ENCODE measurements around the gene CCL1. TPM values are rescaled to one million over a fixed set of nuclear protein-coding genes. Genes with fewer than 3 reads are reported as not detected.

The CCL1 gene
- total and polyA plus RNA-seq, 2 of the 4 experiments (the other 2 are of a cell fraction), result not detected

DNA sequence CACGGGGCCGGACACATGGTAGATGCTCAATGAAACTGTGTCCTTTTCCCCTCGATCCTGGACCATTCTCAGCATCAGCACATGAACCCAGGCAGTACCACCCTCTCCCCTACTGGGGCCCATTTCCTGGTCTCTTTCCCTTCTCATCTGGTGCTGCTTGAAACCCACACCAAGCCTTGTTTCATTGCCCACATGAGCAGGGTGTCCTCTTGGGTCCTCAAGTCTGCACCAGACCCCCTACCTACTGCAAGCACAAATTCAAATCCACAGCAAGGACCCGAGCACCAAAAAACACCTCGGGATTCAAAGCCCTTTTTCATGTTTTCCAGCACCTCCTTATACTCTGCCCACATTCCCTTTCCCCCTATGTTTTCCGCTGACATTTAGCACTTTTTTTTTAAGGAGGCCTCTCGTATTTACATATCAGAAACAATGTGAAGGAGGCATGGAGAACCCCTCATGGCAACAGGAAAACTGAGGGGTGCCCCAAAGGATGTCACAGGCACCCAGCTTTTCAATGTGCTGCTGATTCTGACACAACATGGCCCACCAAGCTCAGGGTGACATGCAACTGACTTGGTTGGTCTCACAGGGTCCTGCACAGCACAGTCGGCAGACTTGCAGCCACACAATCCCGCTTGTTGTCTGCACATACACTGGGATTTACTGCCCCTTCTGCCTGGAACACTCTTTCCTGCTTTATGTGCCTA lies 4.6 kb upstream of the CCL1 start:
- intact Hi-C loops (cut with micrococcal nuclease), result no loop called here
- CTCF ChIA-PET, result interaction anchor here (0.8 kb wide), 1 partner anchor 167 kb away, joined by 4 read pairs; no protein-coding TSS in a partner anchor

More for the DNA sequence above, 4.6 kb upstream of the CCL1 start:
- Histone ChIP-seq H4K91ac (ENCODE audit: insufficient read depth, low read depth, low read length) (no peak overlapping the region), H2BK20ac (ENCODE audit: low read depth, low read length) (no peak overlapping the region), H4K8ac (ENCODE audit: low read depth in 2 of 2, low read length in 2 of 2) (no peak overlapping the region), H4K20me1 (ENCODE audit: insufficient read depth, low read length) (no peaks in the 10 kb centered on the region), H3K27me3 (ENCODE audit: control insufficient read depth, insufficient read depth, low read length) (peaks cover 22% of the 10 kb centered on the region), H3K36me3 (ENCODE audit: control insufficient read depth, insufficient read depth, low read length) (no peaks in the 10 kb centered on the region), H3K9me1 (ENCODE audit: insufficient read depth, low read length) (no peaks in the 10 kb centered on the region), H3K23ac (ENCODE audit: low read depth, low read length) (no peak overlapping the region), H2AK5ac (ENCODE audit: low read depth, low read length) (no peak overlapping the region), H3K14ac (replicated peaks; ENCODE audit: low read depth, low read length) (no peak overlapping the region), H2AK9ac (replicated peaks; ENCODE audit: low read depth, low read length, poor library complexity) (no peak overlapping the region), H3K9ac (ENCODE audit: low read depth, low read length) (no peak overlapping the region), H2BK120ac (ENCODE audit: low read depth, low read length) (no peak overlapping the region), H3K9me3 (ENCODE audit: control insufficient read depth, insufficient read depth, low read length) (no peaks in the 10 kb centered on the region), H3K4me2 (ENCODE audit: low read depth, low read length) (no peak overlapping the region), H2BK15ac (ENCODE audit: low read depth, low read length) (no peak overlapping the region), H2BK5ac (ENCODE audit: low read depth, low read length, poor library complexity, severe bottlenecking) (no peak overlapping the region), H3K27ac (ENCODE audit: insufficient read depth, low read length) (no peak overlapping the region), H3K4me3 (ENCODE audit: insufficient read depth, low read depth, low read length) (no peak overlapping the region), H3K56ac (ENCODE audit: extremely low read depth, insufficient read depth, low read length) (no peak overlapping the region), H4K5ac (ENCODE audit: low read depth, low read length) (no peak overlapping the region), H3K4me1 (ENCODE audit: control insufficient read depth, insufficient read depth, low read length) (no peaks in the 10 kb centered on the region), H3K18ac (ENCODE audit: low read depth, low read length) (no peak overlapping the region), H3K79me1 (ENCODE audit: low read depth in 1 of 2, low read length in 2 of 2) (no peaks in the 10 kb centered on the region), H2AFZ (replicated peaks; ENCODE audit: low read length, poor library complexity) (no peak overlapping the region), H3K4ac (ENCODE audit: low read depth, low read length) (no peak overlapping the region)
- DNase-seq, result no peak
- dilution Hi-C loops (cut with HindIII; ENCODE audit: low sequenced_read_pairs, unreplicated experiment), result no loop called here
- no TSS peak for BruUV-seq (replicated peaks)
- ATAC-seq (ENCODE audit: low read depth), result no peak
- TF ChIP-seq RAD21 (IDR thresholded peaks at IDR 0.05; ENCODE audit: low read length), result no peak
- no peak for TF ChIP-seq MAFK (IDR thresholded peaks at IDR 0.05; ENCODE audit: low read depth, low read length)
- TF ChIP-seq BHLHE40 (IDR thresholded peaks at IDR 0.05; ENCODE audit: low read depth, low read length), result no peak
- no peak for TF ChIP-seq NFE2L2 (IDR thresholded peaks at IDR 0.05; ENCODE audit: low read depth, low read length)
- TF ChIP-seq SMC3 (IDR thresholded peaks at IDR 0.05; ENCODE audit: low read depth, low read length), result no peak
- no peak for TF ChIP-seq RCOR1 (IDR thresholded peaks at IDR 0.05; ENCODE audit: insufficient replicate concordance, low read length)
- TF ChIP-seq USF2 (IDR thresholded peaks at IDR 0.05; ENCODE audit: low read depth, low read length), result no peak
- no peak for TF ChIP-seq MAZ (IDR thresholded peaks at IDR 0.05; ENCODE audit: borderline replicate concordance, low read depth, low read length)
- TF ChIP-seq MXI1 (IDR thresholded peaks at IDR 0.05; ENCODE audit: borderline replicate concordance, low read depth, low read length), result no peak
- TF ChIP-seq, protein P1, sequence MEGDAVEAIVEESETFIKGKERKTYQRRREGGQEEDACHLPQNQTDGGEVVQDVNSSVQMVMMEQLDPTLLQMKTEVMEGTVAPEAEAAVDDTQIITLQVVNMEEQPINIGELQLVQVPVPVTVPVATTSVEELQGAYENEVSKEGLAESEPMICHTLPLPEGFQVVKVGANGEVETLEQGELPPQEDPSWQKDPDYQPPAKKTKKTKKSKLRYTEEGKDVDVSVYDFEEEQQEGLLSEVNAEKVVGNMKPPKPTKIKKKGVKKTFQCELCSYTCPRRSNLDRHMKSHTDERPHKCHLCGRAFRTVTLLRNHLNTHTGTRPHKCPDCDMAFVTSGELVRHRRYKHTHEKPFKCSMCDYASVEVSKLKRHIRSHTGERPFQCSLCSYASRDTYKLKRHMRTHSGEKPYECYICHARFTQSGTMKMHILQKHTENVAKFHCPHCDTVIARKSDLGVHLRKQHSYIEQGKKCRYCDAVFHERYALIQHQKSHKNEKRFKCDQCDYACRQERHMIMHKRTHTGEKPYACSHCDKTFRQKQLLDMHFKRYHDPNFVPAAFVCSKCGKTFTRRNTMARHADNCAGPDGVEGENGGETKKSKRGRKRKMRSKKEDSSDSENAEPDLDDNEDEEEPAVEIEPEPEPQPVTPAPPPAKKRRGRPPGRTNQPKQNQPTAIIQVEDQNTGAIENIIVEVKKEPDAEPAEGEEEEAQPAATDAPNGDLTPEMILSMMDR (conservative IDR thresholded peaks at IDR 0.05; ENCODE audit: low read depth, low read length), result no peak
- TF ChIP-seq ELK1 (IDR thresholded peaks at IDR 0.05; ENCODE audit: borderline replicate concordance, low read depth, low read length), result no peak
- no peak for TF ChIP-seq CEBPB (IDR thresholded peaks at IDR 0.05; ENCODE audit: low read depth, low read length)
- no peak for TF ChIP-seq RFX5 (IDR thresholded peaks at IDR 0.05; ENCODE audit: low read depth, low read length)
- TF ChIP-seq POLR2A (IDR thresholded peaks at IDR 0.05; ENCODE audit: low read depth, low read length), result no peak
- TF ChIP-seq FOS (IDR thresholded peaks at IDR 0.05; ENCODE audit: low read depth, low read length), result no peak
- TF ChIP-seq CHD1 (IDR thresholded peaks at IDR 0.05; ENCODE audit: low read depth, low read length), result no peak
- POLR2A ChIA-PET (ENCODE audit: unreplicated experiment), result no interaction called here
- in situ Hi-C loops (cut with MboI; ENCODE audit: low sequenced_read_pairs), result loop anchor here (10.0 kb wide), 1 partner anchor 593 kb away; no protein-coding TSS in a partner anchor
- whole genome bisulfite sequencing, 2 experiments (ENCODE audit: extremely low coverage in 2 of 2, insufficient read length in 1 of 2), result 60% methylated on average over 3 of the region's 9 CpGs; no CpG with 5 or more reads in 1 of the 2 experiments

Measured in IMR-90 (cell line).